ENCODE results near the gene GYPB. TPM values are rescaled to one million over a fixed set of nuclear protein-coding genes. Genes with fewer than 3 reads are reported as not detected.
"Not testable (repeated sequence)": the region's sequence is repeated elsewhere in the genome, so short reads cannot be mapped to it uniquely, and the experiment has no call there.

GYPB gene
- total and polyA plus RNA-seq, 11 donors, result 1.1 TPM; not detected in 10

- H3K9me3 ChIP-seq; H3K36me3 ChIP-seq; ATAC-seq; intact Hi-C loops (cut with DNase I); DNase-seq; H3K4me1 ChIP-seq; H3K4me3 ChIP-seq; H3K27me3 ChIP-seq; H3K27ac ChIP-seq: not testable (repeated sequence)
- 47 to 59% (median 53%) methylated on average over 6 of the region's 6 CpGs for WGBS, 4 donors
Observed at GRCh38 chr4:144000331-144000995, 18.7 kb downstream of the GYPB start.

- intact Hi-C loops (cut with DNase I), result not testable (repeated sequence)
Observed at GRCh38 chr4:143996193-143996592, 23.0 kb downstream of the GYPB start.

GRCh38 chr4:143991761-143992160 lies 27.4 kb downstream of the GYPB start:
- intact Hi-C loops (cut with DNase I); DNase-seq: not testable (repeated sequence)

More at GRCh38 chr4:143996193-143996592, 23.0 kb downstream of the GYPB start:
- H3K27me3 ChIP-seq, H3K36me3 ChIP-seq, H3K9me3 ChIP-seq, H3K27ac ChIP-seq, H3K4me3 ChIP-seq, ATAC-seq, DNase-seq, H3K4me1 ChIP-seq: not testable (repeated sequence)
- 76 to 91% (median 83%) methylated on average over 4 of the region's 4 CpGs for WGBS, 4 donors

GRCh38 chr4:143990717-143991116 lies 28.5 kb downstream of the GYPB start:
- H3K27ac ChIP-seq; H3K4me3 ChIP-seq; H3K9me3 ChIP-seq; H3K27me3 ChIP-seq; ATAC-seq; H3K4me1 ChIP-seq; intact Hi-C loops (cut with DNase I); H3K36me3 ChIP-seq; DNase-seq: not testable (repeated sequence)
- 51 to 64% (median 60%) methylated on average over 3 of the region's 3 CpGs for WGBS, 4 donors

More at GRCh38 chr4:143991761-143992160, 27.4 kb downstream of the GYPB start:
- not testable (repeated sequence) for H3K27ac ChIP-seq, H3K27me3 ChIP-seq, H3K36me3 ChIP-seq, H3K4me1 ChIP-seq, H3K9me3 ChIP-seq, H3K4me3 ChIP-seq, ATAC-seq
- WGBS, 4 donors, result 67% methylated on average over 1 of the region's 1 CpG; no CpG with 5 or more reads in 3 of the 4 donors

- intact Hi-C loops (cut with DNase I), result no loop called here
- ATAC-seq (no peak), DNase-seq (no peak)
- no peaks in the 10 kb centered on the region for H3K27me3 ChIP-seq
- no peaks in the 10 kb centered on the region for H3K36me3 ChIP-seq
- 64 to 78% (median 71%) methylated on average over 1 of the region's 1 CpG for WGBS, 4 donors
- H3K27ac ChIP-seq, result no peak overlapping the region
- no peaks in the 10 kb centered on the region for H3K9me3 ChIP-seq
- TF ChIP-seq POLR2A (IDR thresholded peaks at IDR 0.05) (no peak), CTCF (IDR thresholded peaks at IDR 0.05) (no peak)
- H3K4me1 ChIP-seq, result no peaks in the 10 kb centered on the region
- H3K4me3 ChIP-seq, result no peak overlapping the region
Observed at GRCh38 chr4:143986180-143986579, 33.0 kb downstream of the GYPB start.

- H3K36me3 ChIP-seq; H3K4me3 ChIP-seq; H3K4me1 ChIP-seq; intact Hi-C loops (cut with DNase I); DNase-seq; H3K9me3 ChIP-seq; ATAC-seq; H3K27me3 ChIP-seq; H3K27ac ChIP-seq: not testable (repeated sequence)
- 52 to 73% (median 54%) methylated on average over 4 of the region's 4 CpGs for WGBS, 4 donors
Observed at GRCh38 chr4:143980776-143981175, 38.4 kb downstream of the GYPB start.

- H3K4me3 ChIP-seq; H3K27ac ChIP-seq; ATAC-seq; H3K9me3 ChIP-seq; H3K4me1 ChIP-seq; H3K27me3 ChIP-seq; intact Hi-C loops (cut with DNase I); H3K36me3 ChIP-seq; DNase-seq: not testable (repeated sequence)
Observed at GRCh38 chr4:143975527-143975926, 43.7 kb downstream of the GYPB start.

GRCh38 chr4:143974021-143974420 lies 45.2 kb downstream of the GYPB start:
- H3K9me3 ChIP-seq; H3K27me3 ChIP-seq; ATAC-seq; H3K27ac ChIP-seq; H3K36me3 ChIP-seq; DNase-seq; intact Hi-C loops (cut with DNase I); H3K4me3 ChIP-seq; H3K4me1 ChIP-seq: not testable (repeated sequence)
- 75 to 93% (median 81%) methylated on average over 4 of the region's 4 CpGs for WGBS, 4 donors

Measured in heart left ventricle (tissue), 16 donors.